HEK293 (cell line): ENCODE results near the gene PRSS2.

Experiments
- CTCF ChIA-PET: fragments of 350-600 bp; formaldehyde crosslinking; extraction: SDS; loops from one replicate; lab custom pipeline; 2021; ENCODE audit warnings: antibody characterized with exemption; lab: Yijun Ruan, JAX
- POLR2A ChIA-PET: fragments of 300-600 bp; formaldehyde crosslinking; extraction: SDS; loops from one replicate; lab custom pipeline; 2020; ENCODE audit warnings: antibody characterized with exemption, inconsistent platforms; lab: Yijun Ruan, JAX
- H3K27ac ChIP-seq: fragments of 200-500 bp; sonication (Bioruptor generic); 2 replicates; pipeline ENCODE4 v1.5.1; 2014; ENCODE audit warnings: low read depth, low read length, control low read depth, inconsistent platforms; ENCODE audit errors: extremely low read depth
- H3K36me3 ChIP-seq, 2 experiments: fragments of 200-500 bp in 1 of 2; sonication (Bioruptor generic) in 1 of 2; 1 replicate in 1 of 2; 2 replicates in 1 of 2; pipeline ENCODE4 v1.5.1; 2014 to 2017; ENCODE audit warnings: inconsistent platforms in 2 of 2, low read length in 2 of 2; ENCODE audit not compliant: control insufficient read depth in 2 of 2, insufficient read depth in 1 of 2
- H3K4me1 ChIP-seq: fragments of 200-500 bp; sonication (Bioruptor generic); 2 replicates; pipeline ENCODE4 v1.5.1; 2014; ENCODE audit warnings: mild to moderate bottlenecking, low read length, inconsistent platforms; ENCODE audit not compliant: control insufficient read depth, insufficient read depth
- H3K4me3 ChIP-seq: 2 replicates; pipeline ENCODE4 v1.5.1; 2011; ENCODE audit warnings: low read depth, mild to moderate bottlenecking, control low read depth, low read length, moderate library complexity
- H3K9me3 ChIP-seq: fragments of 200-500 bp; sonication (Bioruptor generic); 2 replicates; pipeline ENCODE4 v1.5.1; 2014; ENCODE audit warnings: low read depth, low read length, inconsistent platforms; ENCODE audit not compliant: control insufficient read depth, insufficient read depth
- ATF2 ChIP-seq: fragments of 450-650 bp; formaldehyde crosslinking; IDR thresholded peaks from 2 replicates; pipeline ENCODE4 v1.5.1; 2016; ENCODE audit warnings: missing biosample characterization, missing genetic modification characterization, low read depth
- HOXA7 ChIP-seq: sonication (generic); formaldehyde crosslinking; IDR thresholded peaks from 2 replicates; pipeline ENCODE4 v1.8.1; 2022; ENCODE audit warnings: missing genetic modification reagents, borderline replicate concordance
- HOXC10 ChIP-seq: sonication (generic); formaldehyde crosslinking; IDR thresholded peaks from 2 replicates; pipeline ENCODE4 v1.8.1; 2023; ENCODE audit warnings: mild to moderate bottlenecking, missing genetic modification reagents
- MEIS1 ChIP-seq: sonication (generic); formaldehyde crosslinking; IDR thresholded peaks from 2 replicates; pipeline ENCODE4 v1.8.1; 2022; ENCODE audit warnings: missing genetic modification reagents, mild to moderate bottlenecking, borderline replicate concordance
- PRDM10 ChIP-seq: fragments of 450-650 bp; formaldehyde crosslinking; IDR thresholded peaks from 2 replicates; pipeline ENCODE4 v1.5.1; 2016; ENCODE audit warnings: missing biosample characterization, missing genetic modification characterization
- SETDB1 ChIP-seq: IDR thresholded peaks from one replicate; pipeline ENCODE4 v1.6.1; 2017; ENCODE audit warnings: mild to moderate bottlenecking, low read length, moderate library complexity, mixed read lengths; ENCODE audit not compliant: insufficient read length
- SP2 ChIP-seq: fragments of 450-650 bp; formaldehyde crosslinking; IDR thresholded peaks from 2 replicates; pipeline ENCODE4 v1.5.1; 2016; ENCODE audit warnings: missing biosample characterization, missing genetic modification characterization
- SP3 ChIP-seq: fragments of 450-650 bp; formaldehyde crosslinking; IDR thresholded peaks from 2 replicates; pipeline ENCODE4 v1.5.1; 2016; ENCODE audit warnings: missing biosample characterization, missing genetic modification characterization
- SP7 ChIP-seq: fragments of 450-650 bp; formaldehyde crosslinking; IDR thresholded peaks from 2 replicates; pipeline ENCODE4 v1.5.1; 2016; ENCODE audit warnings: missing biosample characterization, missing genetic modification characterization
- TCF7L2 ChIP-seq: IDR thresholded peaks from 2 replicates; pipeline ENCODE4 v1.6.1; 2011; ENCODE audit warnings: low read depth, mild to moderate bottlenecking, inconsistent platforms, low read length, moderate library complexity, borderline replicate concordance
- WT1 ChIP-seq: fragments of 450-650 bp; formaldehyde crosslinking; IDR thresholded peaks from 2 replicates; pipeline ENCODE4 v1.5.1; 2016; ENCODE audit warnings: missing biosample characterization, missing genetic modification characterization
- ZBTB17 ChIP-seq: fragments of 450-650 bp; formaldehyde crosslinking; IDR thresholded peaks from 2 replicates; pipeline ENCODE4 v1.5.1; 2016; ENCODE audit warnings: missing biosample characterization, missing genetic modification characterization
- ZBTB21 ChIP-seq: fragments of 450-650 bp; formaldehyde crosslinking; IDR thresholded peaks from 2 replicates; pipeline ENCODE4 v1.5.1; 2017; ENCODE audit warnings: missing biosample characterization, missing genetic modification characterization
- ZBTB6 ChIP-seq: fragments of 450-650 bp; formaldehyde crosslinking; IDR thresholded peaks from 2 replicates; pipeline ENCODE4 v1.5.1; 2017; ENCODE audit warnings: missing biosample characterization, missing genetic modification characterization
- ZNF133 ChIP-seq: fragments of 450-650 bp; formaldehyde crosslinking; IDR thresholded peaks from 2 replicates; pipeline ENCODE4 v1.5.1; 2016; ENCODE audit warnings: missing biosample characterization, missing genetic modification characterization
- ZNF140 ChIP-seq: fragments of 450-650 bp; formaldehyde crosslinking; IDR thresholded peaks from 2 replicates; pipeline ENCODE4 v1.5.1; 2016; ENCODE audit warnings: missing biosample characterization, missing genetic modification characterization
- ZNF169 ChIP-seq: fragments of 450-650 bp; formaldehyde crosslinking; IDR thresholded peaks from 2 replicates; pipeline ENCODE4 v1.5.1; 2016; ENCODE audit warnings: missing biosample characterization, missing genetic modification characterization
- ZNF266 ChIP-seq: fragments of 450-650 bp; formaldehyde crosslinking; IDR thresholded peaks from 2 replicates; pipeline ENCODE4 v1.5.1; 2016; ENCODE audit warnings: missing biosample characterization, missing genetic modification characterization, low read depth
- ZNF311 ChIP-seq: fragments of 450-650 bp; formaldehyde crosslinking; IDR thresholded peaks from 2 replicates; pipeline ENCODE4 v1.5.1; 2017; ENCODE audit warnings: missing biosample characterization, missing genetic modification characterization, borderline replicate concordance
- ZNF426 ChIP-seq: fragments of 450-650 bp; formaldehyde crosslinking; IDR thresholded peaks from 2 replicates; pipeline ENCODE4 v1.5.1; 2017; ENCODE audit warnings: missing biosample characterization, missing genetic modification characterization, mild to moderate bottlenecking, inconsistent platforms, moderate library complexity
- ZNF449 ChIP-seq: fragments of 450-650 bp; formaldehyde crosslinking; IDR thresholded peaks from 2 replicates; pipeline ENCODE4 v1.5.1; 2017; ENCODE audit warnings: missing biosample characterization, mild to moderate bottlenecking, missing genetic modification characterization, moderate library complexity
- ZNF548 ChIP-seq: fragments of 450-650 bp; formaldehyde crosslinking; IDR thresholded peaks from 2 replicates; pipeline ENCODE4 v1.5.1; 2016; ENCODE audit warnings: missing biosample characterization, missing genetic modification characterization
- ZNF623 ChIP-seq: fragments of 450-650 bp; formaldehyde crosslinking; IDR thresholded peaks from 2 replicates; pipeline ENCODE4 v1.5.1; 2016; ENCODE audit warnings: missing biosample characterization, missing genetic modification characterization
- ZNF629 ChIP-seq: fragments of 450-650 bp; formaldehyde crosslinking; IDR thresholded peaks from 2 replicates; pipeline ENCODE4 v1.5.1; 2017; ENCODE audit warnings: missing biosample characterization, missing genetic modification characterization
- ZNF707 ChIP-seq: fragments of 450-650 bp; formaldehyde crosslinking; IDR thresholded peaks from 2 replicates; pipeline ENCODE4 v1.5.1; 2016; ENCODE audit warnings: missing biosample characterization, missing genetic modification characterization

Gene PRSS2

GRCh38 chr7:142796501-142797390 is 26.0 kb downstream of the PRSS2 start:
- TF ChIP-seq ZNF449 (tag by site-specific recombination) (no peak), MEIS1 (CRISPR knock-in tag) (no peak), ATF2 (tag by site-specific recombination) (no peak), ZNF266 (no peak), HOXA7 (CRISPR knock-in tag) (no peak), SP3 (no peak), ZNF140 (tag by site-specific recombination) (no peak), SP7 (no peak)
- CTCF ChIA-PET, result interaction anchor here (0.9 to 1.3 kb wide), 3 partner anchors 14 to 15 kb away, joined by 4 read pairs; no protein-coding TSS in a partner anchor
- no peak overlapping the region for H3K4me3 ChIP-seq
- H3K36me3 ChIP-seq, result no peaks in the 10 kb centered on the region
- H3K9me3 ChIP-seq, result no peaks in the 10 kb centered on the region
- POLR2A ChIA-PET, result interaction anchor here (1.0 kb wide), 1 partner anchor 12 kb away, joined by 3 read pairs; no protein-coding TSS in a partner anchor
- H3K4me1 ChIP-seq, result no peaks in the 10 kb centered on the region
- H3K27ac ChIP-seq, result no peak overlapping the region

- no peak overlapping the region for H3K27ac ChIP-seq
- no peak overlapping the region for H3K4me3 ChIP-seq
- H3K9me3 ChIP-seq, result no peaks in the 10 kb centered on the region
- H3K4me1 ChIP-seq, result no peaks in the 10 kb centered on the region
- H3K36me3 ChIP-seq, result no peaks in the 10 kb centered on the region
- CTCF ChIA-PET, result interaction anchor here (1.0 to 1.3 kb wide), 3 partner anchors 12 to 171 kb away, joined by 3 to 4 read pairs (median 3); no protein-coding TSS in a partner anchor
- POLR2A ChIA-PET, result interaction anchor here (1.0 kb wide), 1 partner anchor 11 kb away, joined by 3 read pairs; no protein-coding TSS in a partner anchor
- TF ChIP-seq PRDM10, result no peak
- no peak for TF ChIP-seq SETDB1
- TF ChIP-seq ZBTB21 (tag by site-specific recombination), result no peak
- no peak for TF ChIP-seq ZNF629 (tag by site-specific recombination)
- no peak for TF ChIP-seq ZNF311 (tag by site-specific recombination)
- TF ChIP-seq HOXC10 (CRISPR knock-in tag), result no peak
- TF ChIP-seq ZNF548 (tag by site-specific recombination), result no peak
- TF ChIP-seq ZNF133 (tag by site-specific recombination), result no peak
- TF ChIP-seq WT1, result no peak
- TF ChIP-seq ZBTB17, result no peak
- no peak for TF ChIP-seq ZNF169 (tag by site-specific recombination)
- TF ChIP-seq SP2, result no peak
- TF ChIP-seq ZNF426, result no peak
- TF ChIP-seq ZNF623 (tag by site-specific recombination), result no peak
- TF ChIP-seq ZNF707 (tag by site-specific recombination), result no peak
- no peak for TF ChIP-seq ZBTB6 (tag by site-specific recombination)
- no peak for TF ChIP-seq TCF7L2
Observed at GRCh38 chr7:142797391-142798377, 26.9 kb downstream of the PRSS2 start.
